Mucosa of descending colon (tissue), 3 donors: Measurements from ENCODE around the gene KRT25. TPM values are rescaled to one million over a fixed set of nuclear protein-coding genes. Genes with fewer than 3 reads are reported as not detected.

ENCODE experiments used
- ATAC-seq: fragments of 200-7000 bp; cut with Tn5 transposase; one replicate; pipeline ENCODE4 v1.9.1; 2020; ENCODE audit warnings: mild to moderate bottlenecking, moderate library complexity
- DNase-seq, 3 donors: peaks; one replicate each; pipeline ENCODE4 v3.0.0-alpha.2; 2020
- H3K36me3 ChIP-seq: fragments of 200-600 bp; one replicate; pipeline ENCODE4 v1.8.0; 2021; ENCODE audit warnings: low read depth, mild to moderate bottlenecking
- H3K4me1 ChIP-seq: fragments of 200-600 bp; one replicate; pipeline ENCODE4 v1.8.0; 2021; ENCODE audit warnings: low read depth, mild to moderate bottlenecking
- H3K4me3 ChIP-seq: fragments of 200-600 bp; one replicate; pipeline ENCODE4 v1.8.0; 2021; ENCODE audit warnings: mild to moderate bottlenecking
- H3K9me3 ChIP-seq: fragments of 200-600 bp; one replicate; pipeline ENCODE4 v1.8.0; 2021; ENCODE audit warnings: mild to moderate bottlenecking
- intact Hi-C, 2 donors: fragments of 100-400 bp; cut with DNase I in 1 of 2; cut with micrococcal nuclease in 1 of 2; formaldehyde crosslinking; loops; one replicate each; pipeline versions ENCODE4 v1.11.0 to v1.11.1; 2022; cut with DNase I, micrococcal nuclease
- total RNA-seq, 3 donors: library from RNA; stranded (reverse); fragmentation: NEBNext Ultra II Directional in 2 of 3; extraction: Animal tissue kit (Norgen Biotek cat#: 25700) in 2 of 3; gene quantifications; one replicate each; pipeline versions ENCODE4 v1.2.1 to v1.2.4, GENCODE V29; 2021 to 2023
- TF ChIP-seq, protein P1 (sequence below): fragments of 200-600 bp; IDR thresholded peaks from one replicate; pipeline ENCODE4 v1.8.0; 2022; ENCODE audit warnings: antibody characterized with exemption, mild to moderate bottlenecking
- donor health status: DM: no; HTN: no; CAD: no; lungs with moderate emphysema.
- donor health status: DM: no; HTN: no; CAD: no.
- donor health status: DM: no; HTN: yes; CAD: no.

The KRT25 gene
- total RNA-seq, 3 donors from 2014 or later: not detected

DNA sequence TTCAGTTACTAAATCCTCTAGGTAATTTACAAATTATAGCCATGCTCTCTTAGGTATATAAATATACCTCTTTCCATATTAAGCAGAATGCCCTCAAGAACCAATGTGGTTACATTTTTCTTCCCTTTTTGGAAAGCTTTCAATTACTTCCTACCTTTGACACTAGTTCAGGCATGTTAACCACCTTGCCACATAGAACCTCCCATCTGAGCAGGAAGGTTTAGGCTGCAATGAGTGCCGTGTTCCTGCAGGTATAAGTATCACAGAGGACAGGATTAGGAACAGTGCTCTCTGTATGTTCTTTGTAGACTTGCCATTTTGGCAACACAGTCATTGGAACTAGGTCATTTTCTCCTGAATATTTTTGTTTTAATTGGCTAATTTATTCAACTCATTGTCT lies 20.1 kb downstream of the KRT25 start:
- Histone ChIP-seq H3K9me3 (no peaks in the 10 kb centered on the region), H3K36me3 (no peaks in the 10 kb centered on the region), H3K4me1 (no peaks in the 10 kb centered on the region), H3K4me3 (no peak overlapping the region)
- intact Hi-C loops: no loop called here
- TF ChIP-seq, protein P1, sequence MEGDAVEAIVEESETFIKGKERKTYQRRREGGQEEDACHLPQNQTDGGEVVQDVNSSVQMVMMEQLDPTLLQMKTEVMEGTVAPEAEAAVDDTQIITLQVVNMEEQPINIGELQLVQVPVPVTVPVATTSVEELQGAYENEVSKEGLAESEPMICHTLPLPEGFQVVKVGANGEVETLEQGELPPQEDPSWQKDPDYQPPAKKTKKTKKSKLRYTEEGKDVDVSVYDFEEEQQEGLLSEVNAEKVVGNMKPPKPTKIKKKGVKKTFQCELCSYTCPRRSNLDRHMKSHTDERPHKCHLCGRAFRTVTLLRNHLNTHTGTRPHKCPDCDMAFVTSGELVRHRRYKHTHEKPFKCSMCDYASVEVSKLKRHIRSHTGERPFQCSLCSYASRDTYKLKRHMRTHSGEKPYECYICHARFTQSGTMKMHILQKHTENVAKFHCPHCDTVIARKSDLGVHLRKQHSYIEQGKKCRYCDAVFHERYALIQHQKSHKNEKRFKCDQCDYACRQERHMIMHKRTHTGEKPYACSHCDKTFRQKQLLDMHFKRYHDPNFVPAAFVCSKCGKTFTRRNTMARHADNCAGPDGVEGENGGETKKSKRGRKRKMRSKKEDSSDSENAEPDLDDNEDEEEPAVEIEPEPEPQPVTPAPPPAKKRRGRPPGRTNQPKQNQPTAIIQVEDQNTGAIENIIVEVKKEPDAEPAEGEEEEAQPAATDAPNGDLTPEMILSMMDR: no peak
- DNase-seq (no peak), ATAC-seq (no peak)

DNA sequence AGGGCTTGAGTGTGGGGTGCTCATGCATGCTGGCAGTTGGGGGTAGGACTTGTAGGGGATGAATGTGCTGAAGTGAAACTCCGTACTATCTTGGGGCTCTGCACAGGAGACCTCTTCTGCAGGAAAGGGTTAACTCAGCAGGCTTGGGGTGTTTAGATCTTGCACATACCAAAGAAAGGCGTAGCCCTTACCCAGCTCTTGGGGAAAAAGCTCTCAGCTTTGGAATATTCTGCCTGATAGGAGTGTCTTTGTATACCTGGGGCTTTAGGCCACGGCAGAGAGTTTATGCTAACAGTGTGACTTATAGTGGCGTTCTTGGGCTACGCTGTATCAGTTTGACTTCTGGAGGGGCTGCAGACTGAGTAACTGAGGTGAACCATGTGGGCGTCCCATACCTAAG lies 21.1 kb downstream of the KRT25 start:
- no peak for DNase-seq
- intact Hi-C loops: no loop called here
- Histone ChIP-seq H3K36me3 (no peaks in the 10 kb centered on the region), H3K9me3 (no peaks in the 10 kb centered on the region), H3K4me1 (no peaks in the 10 kb centered on the region), H3K4me3 (no peak overlapping the region)
- TF ChIP-seq, protein P1: no peak
- ATAC-seq: no peak

DNA sequence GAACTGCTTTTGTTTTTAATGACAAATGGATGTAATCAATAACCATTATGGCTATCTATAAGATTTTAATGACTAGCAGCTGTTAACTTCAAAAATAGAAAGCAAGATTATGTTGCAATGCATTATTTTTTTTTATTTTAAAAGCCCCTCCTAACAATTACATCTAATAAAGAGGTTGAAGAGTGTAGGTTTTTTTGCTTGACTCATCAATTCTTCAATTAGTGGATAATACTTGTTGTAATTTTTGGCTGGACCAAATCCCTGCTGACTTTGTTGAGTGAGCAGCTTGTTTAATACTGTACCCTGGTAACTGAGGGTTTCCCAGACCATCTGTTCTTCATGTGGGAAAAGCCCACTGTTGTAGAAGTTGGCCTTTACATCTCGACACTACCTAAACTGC lies 24.2 kb downstream of the KRT25 start:
- H3K4me3 ChIP-seq: no peak overlapping the region
- no peaks in the 10 kb centered on the region for H3K4me1 ChIP-seq
- no peak for ATAC-seq
- no peaks in the 10 kb centered on the region for H3K9me3 ChIP-seq
- TF ChIP-seq, protein P1: no peak
- intact Hi-C loops: no loop called here
- no peaks in the 10 kb centered on the region for H3K36me3 ChIP-seq
- DNase-seq: no peak

DNA sequence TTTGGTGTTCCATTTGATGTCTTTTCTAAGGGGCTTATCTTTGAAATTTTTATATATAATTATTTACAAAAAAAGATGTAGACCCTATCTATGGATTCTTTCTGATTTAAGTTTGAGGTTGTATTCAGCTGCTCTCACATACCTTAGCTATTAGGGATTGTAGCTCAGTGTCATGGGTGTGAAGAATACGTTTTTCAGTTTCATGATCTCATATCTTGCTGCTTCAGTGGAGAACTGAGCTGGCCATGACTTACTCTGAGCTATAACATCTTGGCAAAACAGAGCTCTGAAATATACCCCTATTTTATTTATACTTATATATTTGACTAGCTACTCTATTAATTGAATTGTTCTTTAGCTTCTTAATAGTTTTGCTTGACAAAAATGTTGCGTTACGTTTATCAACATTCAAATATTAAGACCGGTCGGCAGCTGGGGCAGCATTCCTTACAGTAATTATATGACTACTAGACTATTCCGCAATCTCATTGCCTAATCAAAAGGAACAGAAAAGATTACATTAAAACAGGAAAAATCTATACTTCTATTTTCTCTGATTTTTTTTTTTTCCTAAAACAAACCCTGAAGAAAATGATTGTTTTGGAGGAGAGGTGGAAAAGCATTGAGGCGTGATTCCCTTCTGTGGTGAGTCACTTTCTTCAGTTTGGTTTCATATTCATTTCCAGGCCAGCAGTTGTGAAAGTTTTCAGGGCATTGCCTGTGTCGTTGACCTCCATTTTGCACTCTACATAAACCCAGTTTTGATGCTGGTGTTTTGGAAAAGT lies 27.5 kb downstream of the KRT25 start:
- DNase-seq: no peak
- ATAC-seq: no peak
- TF ChIP-seq, protein P1: no peak
- intact Hi-C loops: no loop called here
- Histone ChIP-seq H3K9me3 (no peaks in the 10 kb centered on the region), H3K36me3 (no peaks in the 10 kb centered on the region), H3K4me1 (no peaks in the 10 kb centered on the region), H3K4me3 (no peak overlapping the region)

DNA sequence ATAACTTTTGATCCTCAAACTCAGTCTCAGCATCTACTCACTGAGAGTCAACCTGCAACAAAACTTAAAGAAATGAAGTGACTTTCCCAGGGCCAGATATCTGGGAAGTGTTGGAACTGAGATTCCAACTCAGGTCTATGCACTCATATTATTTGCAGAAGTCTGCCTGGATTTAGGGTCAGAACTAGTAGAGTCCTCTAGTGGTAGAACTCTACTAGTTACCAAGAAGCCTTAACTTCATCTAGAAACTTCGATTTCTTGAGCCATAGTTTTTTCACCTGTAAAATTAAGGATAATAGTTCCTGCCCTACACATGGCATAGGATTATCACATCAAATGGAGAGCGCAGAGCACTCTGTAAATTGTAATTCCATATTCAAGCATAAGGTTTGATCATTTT lies 28.2 kb downstream of the KRT25 start:
- TF ChIP-seq, protein P1: no peak
- no peak overlapping the region for H3K4me3 ChIP-seq
- no peaks in the 10 kb centered on the region for H3K36me3 ChIP-seq
- DNase-seq: no peak
- no peaks in the 10 kb centered on the region for H3K9me3 ChIP-seq
- intact Hi-C loops: no loop called here
- H3K4me1 ChIP-seq: no peaks in the 10 kb centered on the region
- ATAC-seq: no peak
